Measurements from ENCODE around the gene DENND10.
"Not testable (repeated sequence)": the region's sequence is repeated elsewhere in the genome, so short reads cannot be mapped to it uniquely, and the experiment has no call there.

The DENND10 gene

DNA sequence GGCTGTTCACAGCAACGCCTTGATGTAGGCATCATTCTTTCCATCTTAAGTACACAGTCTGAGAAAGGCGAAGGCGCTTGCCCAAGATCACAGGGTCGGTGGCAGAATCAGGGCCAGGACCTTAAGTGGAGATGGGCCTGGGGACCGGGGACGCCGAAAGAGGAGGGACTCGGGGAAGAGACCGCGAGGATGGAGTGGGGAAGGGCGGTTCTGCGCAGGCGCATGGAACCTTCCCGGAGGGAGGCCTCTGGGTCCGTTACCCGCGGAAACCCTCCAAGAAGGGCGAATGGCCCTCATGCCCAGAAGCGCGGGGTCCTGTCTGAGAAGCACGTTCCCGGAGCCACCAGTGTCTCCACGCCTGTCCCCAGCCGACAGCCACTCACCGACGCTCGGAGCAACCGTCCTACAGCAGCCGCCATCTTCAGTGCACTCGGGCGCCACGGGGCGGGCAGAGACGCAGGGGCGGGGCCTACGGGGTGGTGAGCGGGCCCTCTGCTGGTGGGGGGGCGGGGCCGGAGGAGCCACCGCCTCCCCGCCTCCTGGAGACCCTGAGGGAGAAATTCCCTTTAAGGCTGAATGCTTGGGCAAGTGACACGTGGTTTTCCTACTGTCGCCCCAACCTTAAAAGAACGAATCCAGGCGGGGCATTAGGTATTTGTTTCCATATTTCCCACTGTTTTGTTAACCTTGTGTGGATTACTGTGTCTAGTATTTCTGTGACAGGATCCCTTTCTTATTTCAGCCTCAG lies 74.6 kb downstream of the DENND10 start, which contains the start of gene PRDX3:
TSS of gene PRDX3 (minus strand) at position 441 of the 748 bp plus-strand sequence. CDS start at position 419, 22 bp downstream.
- peaks cover 7% of the 10 kb centered on the region; the same call in 1 of the 2 replicates for H4K20me1 ChIP-seq (ENCODE audit: control insufficient read depth, insufficient read depth, low read depth, low read length)
- peak within 1 kb of the TSS; percentile 67 for H3K27ac ChIP-seq (ENCODE audit: low read depth, low read length)
- H3K4me2 ChIP-seq (ENCODE audit: low read length): peak within 1 kb of the TSS; percentile 94
- no peaks in the 10 kb centered on the region for H3K27me3 ChIP-seq (ENCODE audit: control insufficient read depth, low read length)
- peaks cover 33% of the 10 kb centered on the region for H3K4me1 ChIP-seq (ENCODE audit: control insufficient read depth, low read length)
- peak within 1 kb of the TSS; percentile 98 for H3K4me3 ChIP-seq (ENCODE audit: low read length)
- peaks cover 55% of the 10 kb centered on the region for H3K79me2 ChIP-seq (ENCODE audit: control insufficient read depth, low read length)
- H3K9me2 ChIP-seq (replicated peaks; ENCODE audit: control insufficient read depth, low read length): no peaks in the 10 kb centered on the region
- H3K9me3 ChIP-seq (ENCODE audit: control insufficient read depth, insufficient read depth, low read length): no peaks in the 10 kb centered on the region
- peaks cover 44% of the 10 kb centered on the region for H3K36me3 ChIP-seq (ENCODE audit: control insufficient read depth, low read length)
- peaks cover 8% of the 10 kb centered on the region; the same call in 1 of the 2 replicates for H3F3A ChIP-seq (ENCODE audit: control insufficient read depth, insufficient read depth)
- no peak for TF ChIP-seq CTCF (IDR thresholded peaks at IDR 0.05; ENCODE audit: low read depth, low read length, poor library complexity, severe bottlenecking)
- no peak for TF ChIP-seq EZH2phosphoT487 (IDR thresholded peaks at IDR 0.05; ENCODE audit: borderline replicate concordance, low read length)

GRCh38 chr10:119180850-119181400 lies 77.0 kb downstream of the DENND10 start:
- H3K27ac ChIP-seq (ENCODE audit: low read depth, low read length); H3K9me2 ChIP-seq (replicated peaks; ENCODE audit: control insufficient read depth, low read length); H3K4me3 ChIP-seq (ENCODE audit: low read length); H3K4me2 ChIP-seq (ENCODE audit: low read length); H3K9me3 ChIP-seq (ENCODE audit: control insufficient read depth, insufficient read depth, low read length); H4K20me1 ChIP-seq (ENCODE audit: control insufficient read depth, insufficient read depth, low read depth, low read length); H3K27me3 ChIP-seq (ENCODE audit: control insufficient read depth, low read length); H3F3A ChIP-seq (ENCODE audit: control insufficient read depth, insufficient read depth): not testable (repeated sequence)
- H3K36me3 ChIP-seq (ENCODE audit: control insufficient read depth, low read length): peaks cover 23% of the 10 kb centered on the region
- peaks cover 27% of the 10 kb centered on the region for H3K4me1 ChIP-seq (ENCODE audit: control insufficient read depth, low read length)
- H3K79me2 ChIP-seq (ENCODE audit: control insufficient read depth, low read length): peaks cover 31% of the 10 kb centered on the region

GRCh38 chr10:119183664-119184412 lies 79.9 kb downstream of the DENND10 start:
- H3K4me1 ChIP-seq (ENCODE audit: control insufficient read depth, low read length): peaks cover 8% of the 10 kb centered on the region
- TF ChIP-seq CTCF (IDR thresholded peaks at IDR 0.05; ENCODE audit: low read depth, low read length, poor library complexity, severe bottlenecking) (no peak), EZH2phosphoT487 (IDR thresholded peaks at IDR 0.05; ENCODE audit: borderline replicate concordance, low read length) (no peak)

More at GRCh38 chr10:119183664-119184412, 79.9 kb downstream of the DENND10 start:
- Histone ChIP-seq H3F3A (ENCODE audit: control insufficient read depth, insufficient read depth) (no peaks in the 10 kb centered on the region; the same call in 1 of the 2 replicates), H3K36me3 (ENCODE audit: control insufficient read depth, low read length) (no peaks in the 10 kb centered on the region), H3K4me2 (ENCODE audit: low read length) (no peak overlapping the region), H3K4me3 (ENCODE audit: low read length) (no peak overlapping the region), H3K79me2 (ENCODE audit: control insufficient read depth, low read length) (0 out of 2 replicates have a peak, but pooled peaks cover 4% of the 10 kb centered on the region), H4K20me1 (ENCODE audit: control insufficient read depth, insufficient read depth, low read depth, low read length) (no peaks in the 10 kb centered on the region), H3K9me2 (replicated peaks; ENCODE audit: control insufficient read depth, low read length) (no peaks in the 10 kb centered on the region), H3K27me3 (ENCODE audit: control insufficient read depth, low read length) (no peaks in the 10 kb centered on the region), H3K9me3 (ENCODE audit: control insufficient read depth, insufficient read depth, low read length) (no peaks in the 10 kb centered on the region), H3K27ac (ENCODE audit: low read depth, low read length) (no peak overlapping the region)
